ENCODE measurements around the gene GSTK1. TPM values are rescaled to one million over a fixed set of nuclear protein-coding genes. Genes with fewer than 3 reads are reported as not detected.
A peak's percentile ranks its signal among the peaks of the same experiment; 100 is the strongest.

GSTK1 gene
- total RNA-seq, 1 experiment from 2014 or later = 79.9 TPM

GRCh38 chr7:143255564-143255963 is 7.7 kb upstream of the GSTK1 start:
- no peak overlapping the region for H3K27ac Mint-ChIP-seq (ENCODE audit: low read depth, unreplicated experiment)
- DNase-seq (ENCODE audit: unreplicated experiment) = no peak
- BruUV-seq (replicated peaks) = no TSS peak
- CTCF ChIA-PET = interaction anchor here (0.5 to 11.8 kb wide), 7 partner anchors 14 to 253 kb away, joined by 3 to 128 read pairs (median 3); no protein-coding TSS in a partner anchor
- intact Hi-C loops (cut with micrococcal nuclease) = no loop called here
- peaks cover 18% of the 10 kb centered on the region for H3K4me1 Mint-ChIP-seq (ENCODE audit: insufficient read depth, unreplicated experiment)
- no peak overlapping the region for H3K4me3 Mint-ChIP-seq (ENCODE audit: unreplicated experiment)
- H3K27me3 Mint-ChIP-seq (ENCODE audit: insufficient read depth, unreplicated experiment) = no peaks in the 10 kb centered on the region
- POLR2A ChIA-PET = interaction anchor here (0.9 kb wide), 1 partner anchor 8 kb away, joined by 6 read pairs; the partner anchor contains the start of gene GSTK1
- no peaks in the 10 kb centered on the region for H3K36me3 Mint-ChIP-seq (ENCODE audit: insufficient read depth, unreplicated experiment)
- TF ChIP-seq CTCF (IDR thresholded peaks at IDR 0.05; ENCODE audit: unreplicated experiment) = no peak
- no peaks in the 10 kb centered on the region for H3K9me3 Mint-ChIP-seq (ENCODE audit: unreplicated experiment)

DNA sequence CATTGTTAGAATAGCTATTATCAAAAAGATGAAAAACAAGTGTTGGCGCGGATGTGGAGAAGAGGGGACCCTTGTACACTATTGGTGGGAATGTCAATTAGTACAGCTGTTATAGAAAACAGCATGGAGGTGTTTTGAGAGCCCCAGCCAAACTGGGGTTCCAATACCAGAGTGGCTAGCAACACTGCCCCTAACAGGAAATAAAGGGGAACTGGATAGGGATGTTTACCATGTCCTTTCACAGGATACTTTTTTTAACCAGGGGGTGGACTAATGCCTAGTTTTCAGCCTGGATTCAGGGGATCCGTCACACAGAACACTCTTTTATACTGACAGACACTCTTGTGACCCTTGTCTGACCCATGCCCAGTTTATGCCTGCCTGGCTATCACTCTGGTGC is 6.9 kb upstream of the GSTK1 start:
- Mint-ChIP-seq H3K36me3 (ENCODE audit: insufficient read depth, unreplicated experiment) (no peaks in the 10 kb centered on the region), H3K27ac (ENCODE audit: low read depth, unreplicated experiment) (no peak overlapping the region), H3K27me3 (ENCODE audit: insufficient read depth, unreplicated experiment) (no peaks in the 10 kb centered on the region), H3K4me3 (ENCODE audit: unreplicated experiment) (no peak overlapping the region), H3K9me3 (ENCODE audit: unreplicated experiment) (no peaks in the 10 kb centered on the region), H3K4me1 (ENCODE audit: insufficient read depth, unreplicated experiment) (peaks cover 12% of the 10 kb centered on the region)
- CTCF ChIA-PET = interaction anchor here (0.6 to 11.8 kb wide), 4 partner anchors 15 to 166 kb away, joined by 3 to 128 read pairs (median 4); no protein-coding TSS in a partner anchor
- intact Hi-C loops (cut with micrococcal nuclease) = no loop called here
- no peak for DNase-seq (ENCODE audit: unreplicated experiment)
- no TSS peak for BruUV-seq (replicated peaks)
- TF ChIP-seq CTCF (IDR thresholded peaks at IDR 0.05; ENCODE audit: unreplicated experiment) = no peak
- POLR2A ChIA-PET = no interaction called here

DNA sequence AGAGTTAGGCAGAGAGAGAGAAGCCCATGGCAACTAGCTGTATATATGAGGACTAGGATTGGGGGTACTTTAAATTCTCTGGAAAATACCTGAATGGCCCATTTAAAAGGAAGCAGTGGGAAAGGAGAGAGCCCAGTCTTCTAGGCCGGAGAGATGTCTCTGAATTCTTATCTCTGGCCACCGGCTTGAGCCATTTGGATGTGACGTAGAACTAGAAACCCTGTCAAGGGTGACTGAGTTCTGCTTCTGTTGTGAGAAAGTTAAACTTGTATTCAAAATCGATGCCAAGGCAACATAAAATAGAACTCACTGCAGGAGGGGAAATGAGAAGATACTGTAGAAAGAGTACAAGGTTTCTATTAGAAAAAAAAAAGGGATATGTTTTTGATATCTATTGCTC is 6.3 kb upstream of the GSTK1 start:
- H3K9me3 Mint-ChIP-seq (ENCODE audit: unreplicated experiment) = no peaks in the 10 kb centered on the region
- intact Hi-C loops (cut with micrococcal nuclease) = no loop called here
- CTCF ChIA-PET = interaction anchor here (0.7 to 11.8 kb wide), 3 partner anchors 15 to 42 kb away, joined by 3 to 128 read pairs (median 4); no protein-coding TSS in a partner anchor

GRCh38 chr7:143257501-143257900 is 5.7 kb upstream of the GSTK1 start:
- CTCF ChIA-PET = interaction anchor here (0.7 to 11.8 kb wide), 3 partner anchors 16 to 42 kb away, joined by 3 to 128 read pairs (median 4); no protein-coding TSS in a partner anchor
- intact Hi-C loops (cut with micrococcal nuclease) = no loop called here
- no peak for TF ChIP-seq CTCF (IDR thresholded peaks at IDR 0.05; ENCODE audit: unreplicated experiment)
- H3K9me3 Mint-ChIP-seq (ENCODE audit: unreplicated experiment) = no peaks in the 10 kb centered on the region
- no TSS peak for BruUV-seq (replicated peaks)
- peak; percentile 27 for DNase-seq (ENCODE audit: unreplicated experiment)
- H3K36me3 Mint-ChIP-seq (ENCODE audit: insufficient read depth, unreplicated experiment) = no peaks in the 10 kb centered on the region
- H3K4me1 Mint-ChIP-seq (ENCODE audit: insufficient read depth, unreplicated experiment) = peaks cover 12% of the 10 kb centered on the region
- no peak overlapping the region for H3K4me3 Mint-ChIP-seq (ENCODE audit: unreplicated experiment)
- no peak overlapping the region for H3K27ac Mint-ChIP-seq (ENCODE audit: low read depth, unreplicated experiment)
- POLR2A ChIA-PET = interaction anchor here (0.6 kb wide), 1 partner anchor 257 kb away, joined by 3 read pairs; no protein-coding TSS in a partner anchor
- H3K27me3 Mint-ChIP-seq (ENCODE audit: insufficient read depth, unreplicated experiment) = no peaks in the 10 kb centered on the region

More for the DNA sequence above, 6.3 kb upstream of the GSTK1 start:
- DNase-seq (ENCODE audit: unreplicated experiment) = no peak
- peaks cover 12% of the 10 kb centered on the region for H3K4me1 Mint-ChIP-seq (ENCODE audit: insufficient read depth, unreplicated experiment)
- POLR2A ChIA-PET = no interaction called here
- H3K27ac Mint-ChIP-seq (ENCODE audit: low read depth, unreplicated experiment) = no peak overlapping the region
- H3K27me3 Mint-ChIP-seq (ENCODE audit: insufficient read depth, unreplicated experiment) = no peaks in the 10 kb centered on the region
- TF ChIP-seq CTCF (IDR thresholded peaks at IDR 0.05; ENCODE audit: unreplicated experiment) = no peak
- no TSS peak for BruUV-seq (replicated peaks)
- H3K36me3 Mint-ChIP-seq (ENCODE audit: insufficient read depth, unreplicated experiment) = no peaks in the 10 kb centered on the region
- H3K4me3 Mint-ChIP-seq (ENCODE audit: unreplicated experiment) = no peak overlapping the region

Data from MCF 10A (cell line).